ENCODE data around the gene EPHA7.

GRCh38 chr6:93453956-93454355 lies 34.6 kb upstream of the EPHA7 start:
- TF ChIP-seq POLR2A (IDR thresholded peaks at IDR 0.05; ENCODE audit: low read depth, low read length) (no peak), TAF1 (IDR thresholded peaks at IDR 0.05; ENCODE audit: low read depth, low read length) (no peak), POLR2AphosphoS5 (IDR thresholded peaks at IDR 0.05; ENCODE audit: low read depth, low read length) (no peak), SPI1 (IDR thresholded peaks at IDR 0.05; ENCODE audit: low read depth, low read length) (peak; percentile 87)

All from GM12891 (cell line).